Osteocyte (in vitro differentiated cells): Measurements from ENCODE around the gene TBCEL. TPM values are rescaled to one million over a fixed set of nuclear protein-coding genes. Genes with fewer than 3 reads are reported as not detected.
"Not testable (repeated sequence)": the region's sequence is repeated elsewhere in the genome, so short reads cannot be mapped to it uniquely, and the experiment has no call there.

Experiments used
- DNase-seq: peaks from one replicate; pipeline ENCODE4 v3.0.0; 2021; ENCODE audit warnings: mixed read lengths; ENCODE audit not compliant: unreplicated experiment; ENCODE audit errors: extremely low spot score
- H3K27ac Mint-ChIP-seq: one replicate; pipeline ENCODE4 v1.8.0; 2021; ENCODE audit warnings: mild to moderate bottlenecking, mixed read lengths; ENCODE audit not compliant: unreplicated experiment
- H3K27me3 Mint-ChIP-seq: one replicate; pipeline ENCODE4 v1.8.0; 2021; ENCODE audit warnings: mixed read lengths; ENCODE audit not compliant: unreplicated experiment
- H3K36me3 Mint-ChIP-seq: one replicate; pipeline ENCODE4 v1.8.0; 2021; ENCODE audit warnings: mixed read lengths; ENCODE audit not compliant: unreplicated experiment
- H3K4me1 Mint-ChIP-seq: one replicate; pipeline ENCODE4 v1.8.0; 2021; ENCODE audit warnings: mixed read lengths; ENCODE audit not compliant: unreplicated experiment
- H3K4me3 Mint-ChIP-seq: one replicate; pipeline ENCODE4 v1.8.0; 2021; ENCODE audit warnings: mild to moderate bottlenecking, moderate library complexity, mixed read lengths; ENCODE audit not compliant: unreplicated experiment
- H3K9me3 Mint-ChIP-seq: one replicate; pipeline ENCODE4 v1.8.0; 2021; ENCODE audit warnings: mixed read lengths; ENCODE audit not compliant: unreplicated experiment
- CTCF ChIP-seq: fragments of 200-600 bp; sonication (generic); IDR thresholded peaks from 2 replicates; pipeline ENCODE4 v1.5.0; 2021; ENCODE audit warnings: antibody characterized with exemption, mild to moderate bottlenecking, moderate library complexity
- total RNA-seq: library from RNA; stranded (reverse); gene quantifications from 2 replicates; pipeline ENCODE4 v1.2.1, GENCODE V29; 2021

The TBCEL gene
- total RNA-seq, 1 donor from 2014 or later: 40.4 TPM

GRCh38 chr11:121029153-121029552 lies 5.3 kb downstream of the TBCEL start:
- Mint-ChIP-seq H3K4me3 (no peak overlapping the region), H3K36me3 (no peaks in the 10 kb centered on the region), H3K9me3 (no peaks in the 10 kb centered on the region), H3K27me3 (no peaks in the 10 kb centered on the region), H3K27ac (no peak overlapping the region), H3K4me1 (peaks cover 15% of the 10 kb centered on the region)
- DNase-seq: no peak
- TF ChIP-seq CTCF: no peak

GRCh38 chr11:121029813-121030445 lies 6.0 kb downstream of the TBCEL start:
- no peaks in the 10 kb centered on the region for H3K36me3 Mint-ChIP-seq
- no peak for DNase-seq
- H3K4me3 Mint-ChIP-seq: no peak overlapping the region
- peaks cover 10% of the 10 kb centered on the region for H3K4me1 Mint-ChIP-seq
- H3K27me3 Mint-ChIP-seq: no peaks in the 10 kb centered on the region
- no peak overlapping the region for H3K27ac Mint-ChIP-seq
- TF ChIP-seq CTCF: no peak
- H3K9me3 Mint-ChIP-seq: no peaks in the 10 kb centered on the region

GRCh38 chr11:121031167-121031566 lies 7.3 kb downstream of the TBCEL start:
- DNase-seq: no peak
- Mint-ChIP-seq H3K27me3 (no peaks in the 10 kb centered on the region), H3K36me3 (no peaks in the 10 kb centered on the region), H3K4me1 (peaks cover 3% of the 10 kb centered on the region), H3K27ac (no peak overlapping the region), H3K9me3 (no peaks in the 10 kb centered on the region), H3K4me3 (no peak overlapping the region)
- no peak for TF ChIP-seq CTCF

- H3K9me3 Mint-ChIP-seq, H3K27me3 Mint-ChIP-seq, H3K27ac Mint-ChIP-seq, H3K4me3 Mint-ChIP-seq, DNase-seq, H3K36me3 Mint-ChIP-seq, H3K4me1 Mint-ChIP-seq: not testable (repeated sequence)
Observed at GRCh38 chr11:121031648-121032047, 7.7 kb downstream of the TBCEL start.

GRCh38 chr11:121032546-121032945 lies 8.6 kb downstream of the TBCEL start:
- no peak overlapping the region for H3K4me3 Mint-ChIP-seq
- no peaks in the 10 kb centered on the region for H3K27me3 Mint-ChIP-seq
- DNase-seq: no peak
- H3K36me3 Mint-ChIP-seq: no peaks in the 10 kb centered on the region
- peaks cover 3% of the 10 kb centered on the region for H3K4me1 Mint-ChIP-seq
- no peak for TF ChIP-seq CTCF
- no peaks in the 10 kb centered on the region for H3K9me3 Mint-ChIP-seq
- H3K27ac Mint-ChIP-seq: no peak overlapping the region

- no peaks in the 10 kb centered on the region for H3K36me3 Mint-ChIP-seq
- no peak for TF ChIP-seq CTCF
- peaks cover 6% of the 10 kb centered on the region for H3K4me1 Mint-ChIP-seq
- H3K4me3 Mint-ChIP-seq: no peak overlapping the region
- H3K27me3 Mint-ChIP-seq: no peaks in the 10 kb centered on the region
- H3K27ac Mint-ChIP-seq: no peak overlapping the region
- no peak for DNase-seq
- no peaks in the 10 kb centered on the region for H3K9me3 Mint-ChIP-seq
Observed at GRCh38 chr11:121033635-121034034, 9.7 kb downstream of the TBCEL start.
